B cell (primary cell): ENCODE data around the gene CDK12. TPM values are rescaled to one million over a fixed set of nuclear protein-coding genes. Genes with fewer than 3 reads are reported as not detected.

ENCODE experiments used
- ATAC-seq: fragments of 200-7000 bp; cut with Tn5 transposase; one replicate; pipeline ENCODE4 v1.10.0; 2021; ENCODE audit warnings: low read depth, mild to moderate bottlenecking, moderate number of reproducible peaks, moderate library complexity
- CTCF ChIA-PET: fragments of 350-600 bp; sonication (Branson Sonifier 250); formaldehyde crosslinking; loops from one replicate; lab custom pipeline; 2021; ENCODE audit warnings: antibody characterized with exemption, inconsistent platforms; lab: Charles Lee
- POLR2A ChIA-PET: fragments of 350-600 bp; sonication (Branson Sonifier 250); formaldehyde crosslinking; loops from one replicate; lab custom pipeline; 2021; ENCODE audit warnings: antibody characterized with exemption; lab: Charles Lee
- DNase-seq: peaks from one replicate; pipeline ENCODE4 v3.0.0; 2013
- H2AFZ ChIP-seq: 2 replicates; pipeline ENCODE4 v1.6.1; 2012; ENCODE audit warnings: mild to moderate bottlenecking, low read depth, low read length; ENCODE audit not compliant: insufficient read depth, poor library complexity, severe bottlenecking
- H3K27ac ChIP-seq, 2 donors: 1 replicate in 1 of 2; 2 replicates in 1 of 2; pipeline ENCODE4 v1.5.1; 2012 to 2013; ENCODE audit warnings: low read length in 2 of 2, mild to moderate bottlenecking in 2 of 2, moderate library complexity in 1 of 2
- H3K27me3 ChIP-seq, 4 experiments: fragments of 200-600 bp in 1 of 4; sonication (generic) in 1 of 4; replicated peaks in 1 of 4; 1 replicate in 2 of 4; 2 replicates in 2 of 4; pipeline versions ENCODE4 v1.6.1 to v1.7.0; 2013 to 2016; ENCODE audit warnings: low read length in 3 of 4, mild to moderate bottlenecking in 2 of 4, mixed read lengths in 1 of 4, moderate library complexity in 1 of 4; ENCODE audit not compliant: insufficient read depth in 4 of 4, control insufficient read depth in 3 of 4; ENCODE audit errors: control extremely low read depth in 1 of 4
- H3K36me3 ChIP-seq, 2 experiments: replicated peaks in 1 of 2; 1 replicate in 1 of 2; 2 replicates in 1 of 2; pipeline versions ENCODE4 v1.6.1 to v1.7.1; 2013; ENCODE audit warnings: low read length in 1 of 2; ENCODE audit not compliant: insufficient read depth in 2 of 2, control insufficient read depth in 1 of 2; ENCODE audit errors: control extremely low read depth in 1 of 2, extremely low read depth in 1 of 2
- H3K4me1 ChIP-seq, 2 donors: fragments of 200-600 bp in 1 of 2; sonication (generic) in 1 of 2; 1 replicate in 1 of 2; 2 replicates in 1 of 2; pipeline versions ENCODE4 v1.5.1 to v1.6.1; 2013 to 2017; ENCODE audit warnings: low read length in 2 of 2; ENCODE audit not compliant: control insufficient read depth in 2 of 2, insufficient read depth in 2 of 2
- H3K4me2 ChIP-seq: replicated peaks from 2 replicates; pipeline ENCODE3; 2012; ENCODE audit warnings: mild to moderate bottlenecking, low read depth, low read length; ENCODE audit not compliant: poor library complexity, severe bottlenecking
- H3K4me3 ChIP-seq, 5 experiments: fragments of 200-600 bp in 1 of 5; sonication (generic) in 1 of 5; 1 replicate in 3 of 5; 2 replicates in 2 of 5; pipeline versions ENCODE4 v1.5.1 to v1.7.0; 2011 to 2016; ENCODE audit warnings: low read length in 4 of 5, mild to moderate bottlenecking in 4 of 5, low read depth in 2 of 5, control low read depth in 1 of 5, moderate library complexity in 1 of 5; ENCODE audit not compliant: insufficient read depth in 1 of 5; ENCODE audit errors: control extremely low read depth in 1 of 5, extremely low read depth in 1 of 5
- H3K79me2 ChIP-seq: fragments of 200-600 bp; sonication (generic); one replicate; pipeline ENCODE4 v1.6.0; 2016; ENCODE audit warnings: low read length; ENCODE audit not compliant: control insufficient read depth, insufficient read depth
- H3K9ac ChIP-seq: fragments of 200-600 bp; sonication (generic); 2 replicates; pipeline ENCODE4 v1.6.1; 2017; ENCODE audit warnings: mild to moderate bottlenecking, low read length, moderate library complexity
- H3K9me3 ChIP-seq, 3 donors: one replicate each; pipeline versions ENCODE4 v1.6.1 to v1.7.1; 2013; ENCODE audit warnings: low read length in 2 of 3; ENCODE audit not compliant: control insufficient read depth in 2 of 3, insufficient read depth in 1 of 3; ENCODE audit errors: control extremely low read depth in 1 of 3
- H4K20me1 ChIP-seq: 2 replicates; pipeline ENCODE4 v1.6.0; 2012; ENCODE audit warnings: mild to moderate bottlenecking, low read length; ENCODE audit not compliant: insufficient read depth, control insufficient read depth, poor library complexity, severe bottlenecking
- H3K27ac Mint-ChIP-seq: one replicate; pipeline ENCODE4 v1.8.0; 2021; ENCODE audit warnings: mixed read lengths
- H3K27me3 Mint-ChIP-seq: one replicate; pipeline ENCODE4 v1.8.0; 2021; ENCODE audit warnings: mixed read lengths
- H3K4me1 Mint-ChIP-seq: one replicate; pipeline ENCODE4 v1.8.0; 2021; ENCODE audit warnings: mixed read lengths
- H3K4me3 Mint-ChIP-seq: one replicate; pipeline ENCODE4 v1.8.0; 2021; ENCODE audit warnings: mixed read lengths
- H3K9me3 Mint-ChIP-seq: one replicate; pipeline ENCODE4 v1.8.0; 2022; ENCODE audit warnings: mixed read lengths; ENCODE audit not compliant: insufficient read depth
- EZH2 ChIP-seq: IDR thresholded peaks from 2 replicates; pipeline ENCODE4 v1.6.1; 2012; ENCODE audit warnings: borderline replicate concordance, low read depth, mild to moderate bottlenecking, moderate library complexity, low read length; ENCODE audit not compliant: insufficient read depth, poor library complexity, severe bottlenecking
- WGBS: methylation state at CpG from one replicate; pipeline ENCODE4 v1.1.5; 2013; ENCODE audit warnings: missing lambda C conversion rate; ENCODE audit not compliant: insufficient coverage; 5-methylcytosine and 5-hydroxymethylcytosine counted together
- intact Hi-C: fragments of 100-400 bp; cut with micrococcal nuclease; formaldehyde crosslinking; loops from one replicate; pipeline ENCODE4 v1.10.0; 2022
- polyA plus RNA-seq: library from polyadenylated mRNA; depleted of rRNA; stranded (reverse); fragments of >200 nt; gene quantifications from 2 replicates; pipeline ENCODE4 v1.2.3, GENCODE V29; 2012
- total RNA-seq, 2 donors: library from RNA; stranded (reverse); fragments of 120-200 nt in 1 of 2; gene quantifications; 1 replicate in 1 of 2; 2 replicates in 1 of 2; pipeline versions ENCODE4 v1.2.3 to v1.2.4, GENCODE V29; 2013 to 2022
- TF ChIP-seq, protein P1 (sequence below): fragments of 200-600 bp; IDR thresholded peaks from one replicate; pipeline ENCODE4 v1.8.0; 2022; ENCODE audit warnings: antibody characterized with exemption, mild to moderate bottlenecking

The CDK12 gene
- total and polyA plus RNA-seq, 2 donors (not counting 1 experiment from before 2014, with no cell fraction given), result 29.8 to 117 TPM

DNA sequence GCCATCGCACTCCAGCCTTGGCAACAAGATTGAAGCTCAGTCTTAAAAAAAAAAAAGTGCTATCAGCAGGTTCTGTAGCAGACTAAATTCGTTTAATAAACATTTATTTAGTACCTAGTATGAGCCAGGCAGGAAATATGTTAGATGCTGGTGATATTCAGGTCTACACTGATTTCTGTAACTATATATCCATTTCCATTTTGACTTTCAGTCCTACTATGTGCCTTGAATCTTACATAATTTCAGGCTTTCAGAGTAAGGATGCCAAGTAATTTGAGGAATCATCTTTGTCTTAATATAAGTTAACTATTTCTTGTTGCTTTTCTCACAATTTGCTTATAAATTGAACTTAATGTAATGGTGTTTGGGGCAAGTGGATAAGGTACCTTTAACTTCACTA, 46.2 kb downstream of the CDK12 start:
- Mint-ChIP-seq H3K4me1 (no peaks in the 10 kb centered on the region), H3K27ac (no peak overlapping the region), H3K27me3 (no peaks in the 10 kb centered on the region), H3K9me3 (no peaks in the 10 kb centered on the region), H3K4me3 (no peak overlapping the region)
- 100% methylated on average over 1 of the region's 2 CpGs for WGBS
- CTCF ChIA-PET, result no interaction called here
- H3K4me3 ChIP-seq, result no peak overlapping the region
- DNase-seq (no peak), ATAC-seq (no peak)
- TF ChIP-seq EZH2, result no peak
- TF ChIP-seq, protein P1, sequence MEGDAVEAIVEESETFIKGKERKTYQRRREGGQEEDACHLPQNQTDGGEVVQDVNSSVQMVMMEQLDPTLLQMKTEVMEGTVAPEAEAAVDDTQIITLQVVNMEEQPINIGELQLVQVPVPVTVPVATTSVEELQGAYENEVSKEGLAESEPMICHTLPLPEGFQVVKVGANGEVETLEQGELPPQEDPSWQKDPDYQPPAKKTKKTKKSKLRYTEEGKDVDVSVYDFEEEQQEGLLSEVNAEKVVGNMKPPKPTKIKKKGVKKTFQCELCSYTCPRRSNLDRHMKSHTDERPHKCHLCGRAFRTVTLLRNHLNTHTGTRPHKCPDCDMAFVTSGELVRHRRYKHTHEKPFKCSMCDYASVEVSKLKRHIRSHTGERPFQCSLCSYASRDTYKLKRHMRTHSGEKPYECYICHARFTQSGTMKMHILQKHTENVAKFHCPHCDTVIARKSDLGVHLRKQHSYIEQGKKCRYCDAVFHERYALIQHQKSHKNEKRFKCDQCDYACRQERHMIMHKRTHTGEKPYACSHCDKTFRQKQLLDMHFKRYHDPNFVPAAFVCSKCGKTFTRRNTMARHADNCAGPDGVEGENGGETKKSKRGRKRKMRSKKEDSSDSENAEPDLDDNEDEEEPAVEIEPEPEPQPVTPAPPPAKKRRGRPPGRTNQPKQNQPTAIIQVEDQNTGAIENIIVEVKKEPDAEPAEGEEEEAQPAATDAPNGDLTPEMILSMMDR, result no peak
- no peaks in the 10 kb centered on the region for H3K9me3 ChIP-seq
- peaks cover 13% of the 10 kb centered on the region for H3K79me2 ChIP-seq
- no peak overlapping the region for H3K27ac ChIP-seq
- no peak overlapping the region for H3K4me2 ChIP-seq
- H3K4me1 ChIP-seq, result no peaks in the 10 kb centered on the region
- intact Hi-C loops, result no loop called here
- no peak overlapping the region for H2AFZ ChIP-seq
- H3K36me3 ChIP-seq, result peaks cover 19 to 72% of the 10 kb centered on the region in 2 experiments
- POLR2A ChIA-PET, result no interaction called here
- H3K9ac ChIP-seq, result no peak overlapping the region
- H3K27me3 ChIP-seq, result no peaks in the 10 kb centered on the region
- no peaks in the 10 kb centered on the region for H4K20me1 ChIP-seq

DNA sequence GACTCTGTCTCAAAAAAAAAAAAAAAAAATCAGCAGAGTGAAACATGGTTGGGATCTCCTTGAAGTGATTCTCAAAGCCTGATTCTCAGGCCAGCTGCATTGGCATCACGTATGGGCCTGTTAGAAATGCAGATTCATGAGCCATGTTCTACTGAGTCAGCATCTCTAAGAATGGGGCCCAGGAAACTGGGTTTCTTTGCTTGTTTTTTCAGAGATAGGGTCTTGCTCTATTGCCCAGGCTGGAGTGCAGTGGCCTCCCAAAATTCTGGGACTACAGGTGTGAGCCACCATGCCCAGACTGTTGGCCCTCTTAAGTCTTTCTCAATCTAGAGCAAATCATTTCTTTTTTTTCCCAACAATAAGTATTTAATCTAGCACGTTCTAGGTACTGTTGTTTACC, 47.7 kb downstream of the CDK12 start:
- TF ChIP-seq, protein P1, result no peak
- TF ChIP-seq EZH2, result no peak
- intact Hi-C loops, result no loop called here
- H3K4me1 Mint-ChIP-seq, result no peaks in the 10 kb centered on the region

More for the DNA sequence above, 47.7 kb downstream of the CDK12 start:
- no peak for ATAC-seq
- ChIA-PET CTCF (interaction anchor here (0.6 kb wide), 1 partner anchor 58 kb away, joined by 3 read pairs; no protein-coding TSS in a partner anchor), POLR2A (interaction anchor here (0.7 kb wide), 1 partner anchor 58 kb away, joined by 6 read pairs; the partner anchor contains the start of gene MED1)
- Histone ChIP-seq H3K4me1 (no peaks in the 10 kb centered on the region), H4K20me1 (no peaks in the 10 kb centered on the region), H3K4me3 (no peak overlapping the region), H3K9me3 (no peaks in the 10 kb centered on the region), H3K79me2 (peaks cover 5% of the 10 kb centered on the region), H3K9ac (no peak overlapping the region), H3K27ac (no peak overlapping the region), H3K27me3 (no peaks in the 10 kb centered on the region), H3K4me2 (no peak overlapping the region), H3K36me3 (peaks cover 23 to 73% of the 10 kb centered on the region in 2 experiments), H2AFZ (no peak overlapping the region)
- Mint-ChIP-seq H3K9me3 (no peaks in the 10 kb centered on the region), H3K27me3 (no peaks in the 10 kb centered on the region), H3K4me3 (no peak overlapping the region), H3K27ac (no peak overlapping the region)
- 88% methylated on average over 1 of the region's 2 CpGs for WGBS
- DNase-seq, result no peak
